Measurements from ENCODE around the gene PRKN. TPM values are rescaled to one million over a fixed set of nuclear protein-coding genes. Genes with fewer than 3 reads are reported as not detected.

PRKN gene
- polyA plus RNA-seq, 1 experiment = 0.71 TPM

DNA sequence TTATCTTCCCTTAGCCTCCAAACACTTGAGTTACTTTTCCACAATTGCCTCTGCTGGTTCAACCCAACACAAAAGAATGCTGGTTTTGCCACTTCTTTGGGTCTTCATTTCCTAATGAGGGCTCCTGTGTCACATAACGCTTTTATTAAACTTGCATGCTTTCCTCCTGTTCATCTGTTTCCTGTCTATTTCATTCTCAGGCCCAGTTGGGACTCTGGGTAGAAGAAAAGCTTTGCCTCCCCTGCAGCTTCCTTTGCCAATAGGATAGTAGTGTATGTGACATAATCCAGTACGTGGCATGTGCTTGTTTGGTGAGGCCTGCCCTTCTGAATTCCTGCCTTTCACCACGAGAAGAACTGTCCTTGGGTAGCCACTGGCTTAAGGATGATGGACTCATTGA, 924.4 kb downstream of the PRKN start:
- ChIA-PET CTCF (no interaction called here), POLR2A (no interaction called here)
- Histone ChIP-seq H3K27me3 (ENCODE audit: control insufficient read depth, insufficient read depth, low read length) (no peaks in the 10 kb centered on the region), H3K36me3 (ENCODE audit: control insufficient read depth, insufficient read depth, low read length) (no peaks in the 10 kb centered on the region), H3K4me3 (ENCODE audit: low read depth, low read length) (no peak overlapping the region)
- TF ChIP-seq, protein P1, sequence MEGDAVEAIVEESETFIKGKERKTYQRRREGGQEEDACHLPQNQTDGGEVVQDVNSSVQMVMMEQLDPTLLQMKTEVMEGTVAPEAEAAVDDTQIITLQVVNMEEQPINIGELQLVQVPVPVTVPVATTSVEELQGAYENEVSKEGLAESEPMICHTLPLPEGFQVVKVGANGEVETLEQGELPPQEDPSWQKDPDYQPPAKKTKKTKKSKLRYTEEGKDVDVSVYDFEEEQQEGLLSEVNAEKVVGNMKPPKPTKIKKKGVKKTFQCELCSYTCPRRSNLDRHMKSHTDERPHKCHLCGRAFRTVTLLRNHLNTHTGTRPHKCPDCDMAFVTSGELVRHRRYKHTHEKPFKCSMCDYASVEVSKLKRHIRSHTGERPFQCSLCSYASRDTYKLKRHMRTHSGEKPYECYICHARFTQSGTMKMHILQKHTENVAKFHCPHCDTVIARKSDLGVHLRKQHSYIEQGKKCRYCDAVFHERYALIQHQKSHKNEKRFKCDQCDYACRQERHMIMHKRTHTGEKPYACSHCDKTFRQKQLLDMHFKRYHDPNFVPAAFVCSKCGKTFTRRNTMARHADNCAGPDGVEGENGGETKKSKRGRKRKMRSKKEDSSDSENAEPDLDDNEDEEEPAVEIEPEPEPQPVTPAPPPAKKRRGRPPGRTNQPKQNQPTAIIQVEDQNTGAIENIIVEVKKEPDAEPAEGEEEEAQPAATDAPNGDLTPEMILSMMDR (IDR thresholded peaks at IDR 0.05; ENCODE audit: insufficient read depth, low read depth, low read length) = no peak
- DNase-seq (ENCODE audit: low read depth) = no peak

DNA sequence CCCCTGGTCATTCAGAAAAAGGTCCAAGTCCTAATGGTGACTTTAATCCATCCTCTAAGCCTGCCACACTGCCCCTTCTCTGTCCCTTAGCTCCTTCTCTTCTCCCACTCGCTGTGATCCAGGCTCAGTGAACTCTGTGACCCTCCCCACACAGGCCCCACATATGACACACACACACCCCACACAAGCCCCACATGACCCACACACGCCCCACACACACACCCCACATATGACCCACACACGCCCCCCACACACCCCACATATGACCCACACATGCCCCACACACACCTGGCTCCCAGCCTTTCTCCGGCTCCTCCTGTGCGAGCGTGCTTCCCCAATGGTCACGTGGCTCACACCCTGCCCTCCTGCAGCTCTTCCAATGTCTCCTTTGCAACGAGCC, 925.3 kb downstream of the PRKN start:
- Histone ChIP-seq H3K4me3 (ENCODE audit: low read depth, low read length) (no peak overlapping the region), H3K36me3 (ENCODE audit: control insufficient read depth, insufficient read depth, low read length) (no peaks in the 10 kb centered on the region), H3K27me3 (ENCODE audit: control insufficient read depth, insufficient read depth, low read length) (no peaks in the 10 kb centered on the region)
- no peak for DNase-seq (ENCODE audit: low read depth)
- ChIA-PET POLR2A (no interaction called here), CTCF (no interaction called here)
- TF ChIP-seq, protein P1 (IDR thresholded peaks at IDR 0.05; ENCODE audit: insufficient read depth, low read depth, low read length) = no peak

GRCh38 chr6:161798844-161799394, 928.6 kb downstream of the PRKN start:
- ChIA-PET POLR2A (no interaction called here), CTCF (no interaction called here)
- no peak overlapping the region for H3K4me3 ChIP-seq (ENCODE audit: low read depth, low read length)
- no peaks in the 10 kb centered on the region for H3K36me3 ChIP-seq (ENCODE audit: control insufficient read depth, insufficient read depth, low read length)
- TF ChIP-seq, protein P1 (IDR thresholded peaks at IDR 0.05; ENCODE audit: insufficient read depth, low read depth, low read length) = no peak
- no peak for DNase-seq (ENCODE audit: low read depth)
- no peaks in the 10 kb centered on the region for H3K27me3 ChIP-seq (ENCODE audit: control insufficient read depth, insufficient read depth, low read length)

GRCh38 chr6:161796681-161797080, 930.9 kb downstream of the PRKN start:
- POLR2A ChIA-PET = no interaction called here
- TF ChIP-seq, protein P1 (IDR thresholded peaks at IDR 0.05; ENCODE audit: insufficient read depth, low read depth, low read length) = no peak
- CTCF ChIA-PET = interaction anchor here (1.1 kb wide), 1 partner anchor 10 kb away, joined by 3 read pairs; no protein-coding TSS in a partner anchor
- Histone ChIP-seq H3K36me3 (ENCODE audit: control insufficient read depth, insufficient read depth, low read length) (no peaks in the 10 kb centered on the region), H3K4me3 (ENCODE audit: low read depth, low read length) (no peak overlapping the region), H3K27me3 (ENCODE audit: control insufficient read depth, insufficient read depth, low read length) (no peaks in the 10 kb centered on the region)
- no peak for DNase-seq (ENCODE audit: low read depth)

DNA sequence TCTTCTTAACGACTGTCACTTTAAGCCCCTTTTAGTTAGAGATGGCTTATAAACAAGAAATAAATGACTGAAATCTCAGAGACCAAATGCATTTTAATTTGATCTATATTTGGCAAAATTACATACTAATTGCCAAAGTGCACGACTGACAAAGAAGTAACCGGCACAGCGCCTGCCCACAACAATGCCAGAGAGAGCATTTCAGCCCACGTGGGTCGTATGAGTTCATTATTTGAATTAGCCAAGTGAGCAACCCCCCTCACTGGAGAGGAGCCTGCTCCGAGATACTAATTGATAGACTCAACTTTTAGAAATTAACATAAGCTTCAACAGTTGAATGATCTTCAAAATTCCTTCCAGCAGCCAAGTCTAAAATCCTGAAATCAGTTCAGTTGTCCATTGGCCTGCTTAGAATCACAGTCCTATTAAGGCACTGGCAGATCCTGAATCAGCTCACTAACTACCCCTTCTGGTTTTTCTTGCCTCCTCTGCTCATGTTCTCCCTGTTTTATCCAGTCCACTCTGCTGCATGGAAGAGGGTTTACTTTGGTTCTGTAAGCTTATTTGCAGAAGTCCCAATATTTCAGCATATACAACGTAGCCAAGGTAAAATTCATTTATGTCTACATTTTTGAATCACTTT, 934.6 kb downstream of the PRKN start:
- no peak for DNase-seq (ENCODE audit: low read depth)
- TF ChIP-seq, protein P1 (IDR thresholded peaks at IDR 0.05; ENCODE audit: insufficient read depth, low read depth, low read length) = no peak
- no peaks in the 10 kb centered on the region for H3K27me3 ChIP-seq (ENCODE audit: control insufficient read depth, insufficient read depth, low read length)
- no peak overlapping the region for H3K4me3 ChIP-seq (ENCODE audit: low read depth, low read length)
- CTCF ChIA-PET = no interaction called here
- H3K36me3 ChIP-seq (ENCODE audit: control insufficient read depth, insufficient read depth, low read length) = no peaks in the 10 kb centered on the region
- POLR2A ChIA-PET = no interaction called here
